ENCODE results near the gene PGBD2.
"Not testable (repeated sequence)": the region's sequence is repeated elsewhere in the genome, so short reads cannot be mapped to it uniquely, and the experiment has no call there.

- not testable (repeated sequence) for TF ChIP-seq POLR2A (IDR thresholded peaks at IDR 0.05)
- TF ChIP-seq, protein P1, sequence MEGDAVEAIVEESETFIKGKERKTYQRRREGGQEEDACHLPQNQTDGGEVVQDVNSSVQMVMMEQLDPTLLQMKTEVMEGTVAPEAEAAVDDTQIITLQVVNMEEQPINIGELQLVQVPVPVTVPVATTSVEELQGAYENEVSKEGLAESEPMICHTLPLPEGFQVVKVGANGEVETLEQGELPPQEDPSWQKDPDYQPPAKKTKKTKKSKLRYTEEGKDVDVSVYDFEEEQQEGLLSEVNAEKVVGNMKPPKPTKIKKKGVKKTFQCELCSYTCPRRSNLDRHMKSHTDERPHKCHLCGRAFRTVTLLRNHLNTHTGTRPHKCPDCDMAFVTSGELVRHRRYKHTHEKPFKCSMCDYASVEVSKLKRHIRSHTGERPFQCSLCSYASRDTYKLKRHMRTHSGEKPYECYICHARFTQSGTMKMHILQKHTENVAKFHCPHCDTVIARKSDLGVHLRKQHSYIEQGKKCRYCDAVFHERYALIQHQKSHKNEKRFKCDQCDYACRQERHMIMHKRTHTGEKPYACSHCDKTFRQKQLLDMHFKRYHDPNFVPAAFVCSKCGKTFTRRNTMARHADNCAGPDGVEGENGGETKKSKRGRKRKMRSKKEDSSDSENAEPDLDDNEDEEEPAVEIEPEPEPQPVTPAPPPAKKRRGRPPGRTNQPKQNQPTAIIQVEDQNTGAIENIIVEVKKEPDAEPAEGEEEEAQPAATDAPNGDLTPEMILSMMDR (IDR thresholded peaks at IDR 0.05), result not testable (repeated sequence)
Observed at GRCh38 chr1:248945453-248945852, 39.4 kb downstream of the PGBD2 start.
